Breast epithelium (tissue), 3 donors: ENCODE results near the gene TDP1.

Experiments
- CTCF ChIP-seq, 3 donors: fragments of 450-650 bp; IDR thresholded peaks; one replicate each; pipeline ENCODE4 v1.5.1; 2016 to 2017; ENCODE audit warnings: antibody characterized with exemption in 3 of 3, mild to moderate bottlenecking in 3 of 3, moderate library complexity in 3 of 3
- POLR2A ChIP-seq: fragments of 450-650 bp; IDR thresholded peaks from one replicate; pipeline ENCODE4 v1.6.1; 2016; ENCODE audit warnings: antibody characterized with exemption, mild to moderate bottlenecking, moderate library complexity
- POLR2AphosphoS5 ChIP-seq, 3 donors: sonication (generic); formaldehyde crosslinking; IDR thresholded peaks; one replicate each; pipeline ENCODE4 v1.6.1; 2017; ENCODE audit warnings: antibody characterized with exemption in 3 of 3

- no peak for TF ChIP-seq CTCF (IDR thresholded peaks at IDR 0.05)
- TF ChIP-seq POLR2A: no peak
- TF ChIP-seq POLR2AphosphoS5 (IDR thresholded peaks at IDR 0.05): no peak
Observed at GRCh38 chr14:89965839-89966238, 10.1 kb downstream of the TDP1 start.
